Superior temporal gyrus (tissue), 1 donor: Measurements from ENCODE around the gene ABHD16B.

Experiments used
- DNase-seq: peaks from one replicate; pipeline ENCODE4 v3.0.0-alpha.2; 2016; ENCODE audit errors: extremely low spot score

The ABHD16B gene

GRCh38 chr20:63861365-63861934, at the start of gene ABHD16B:
TSS of gene ABHD16B (plus strand) at chr20:63861498. CDS start at chr20:63861541, 43 bp downstream.
- DNase-seq = no peak

- DNase-seq = no peak
Measured at GRCh38 chr20:63814891-63815614, 46.2 kb upstream of the ABHD16B start.

- DNase-seq = no peak
Measured at GRCh38 chr20:63815615-63816253, 45.6 kb upstream of the ABHD16B start.

- no peak for DNase-seq
Measured at GRCh38 chr20:63819224-63819921, 41.9 kb upstream of the ABHD16B start.

- no peak for DNase-seq
Measured at GRCh38 chr20:63821811-63822210, 39.5 kb upstream of the ABHD16B start.

GRCh38 chr20:63822276-63822696, 39.0 kb upstream of the ABHD16B start:
- no peak for DNase-seq

GRCh38 chr20:63823691-63824311, 37.5 kb upstream of the ABHD16B start:
- no peak for DNase-seq

- no peak for DNase-seq
Measured at GRCh38 chr20:63825331-63826118, 35.8 kb upstream of the ABHD16B start.

GRCh38 chr20:63826753-63827152, 34.5 kb upstream of the ABHD16B start:
- DNase-seq = no peak

GRCh38 chr20:63828124-63828523, 33.2 kb upstream of the ABHD16B start:
- DNase-seq = no peak

GRCh38 chr20:63828545-63828944, 32.8 kb upstream of the ABHD16B start:
- no peak for DNase-seq

GRCh38 chr20:63828951-63829350, 32.3 kb upstream of the ABHD16B start:
- DNase-seq = no peak

GRCh38 chr20:63829603-63829944, 31.7 kb upstream of the ABHD16B start:
- no peak for DNase-seq

- peak; percentile 22 for DNase-seq
Measured at GRCh38 chr20:63829945-63830835, 31.1 kb upstream of the ABHD16B start.

GRCh38 chr20:63830841-63831588, 30.3 kb upstream of the ABHD16B start, which contains the start of gene ZBTB46:
TSS of gene ZBTB46 (minus strand) at chr20:63831264. CDS start at chr20:63790757, 40,507 bp downstream.
- DNase-seq = no peak

- no peak for DNase-seq
Measured at GRCh38 chr20:63831646-63831992, 29.7 kb upstream of the ABHD16B start.

- DNase-seq = no peak
Measured at GRCh38 chr20:63831993-63832686, 29.2 kb upstream of the ABHD16B start.

GRCh38 chr20:63833776-63834490, 27.4 kb upstream of the ABHD16B start:
- no peak for DNase-seq
